GM21526 (cell line): ENCODE measurements around the gene TBC1D8.
"Not testable (repeated sequence)": the region's sequence is repeated elsewhere in the genome, so short reads cannot be mapped to it uniquely, and the experiment has no call there.

Source experiments
- ATAC-seq: cut with Tn5 transposase; IDR thresholded peaks from one replicate; pipeline ENCODE4 v1.9.1; 2021; ENCODE audit warnings: moderate library complexity; ENCODE audit not compliant: unreplicated experiment, low FRiP score

TBC1D8 gene

GRCh38 chr2:101151146-101151858 is at the start of gene TBC1D8:
Gene TBC1D8, minus strand, starts transcription at chr2:101151382. Its CDS starts 129 bp downstream, at chr2:101151253.
- peak; percentile 58 for ATAC-seq

- ATAC-seq = no peak
Measured at GRCh38 chr2:101200676-101201075, 49.5 kb upstream of the TBC1D8 start.

GRCh38 chr2:101199251-101199791 is 48.1 kb upstream of the TBC1D8 start:
- no peak for ATAC-seq

- no peak for ATAC-seq
Measured at GRCh38 chr2:101197814-101198213, 46.6 kb upstream of the TBC1D8 start.

- ATAC-seq = no peak
Measured at GRCh38 chr2:101197215-101197745, 46.1 kb upstream of the TBC1D8 start.

GRCh38 chr2:101195871-101196661 is 44.9 kb upstream of the TBC1D8 start:
- no peak for ATAC-seq

GRCh38 chr2:101193033-101193626 is 41.9 kb upstream of the TBC1D8 start:
- ATAC-seq = no peak

- ATAC-seq = no peak
Measured at GRCh38 chr2:101190747-101191516, 39.8 kb upstream of the TBC1D8 start.

- ATAC-seq = no peak
Measured at GRCh38 chr2:101188683-101189405, 37.7 kb upstream of the TBC1D8 start.

- ATAC-seq = no peak
Measured at GRCh38 chr2:101187131-101187530, 35.9 kb upstream of the TBC1D8 start.

GRCh38 chr2:101185656-101186055 is 34.5 kb upstream of the TBC1D8 start:
- ATAC-seq = no peak

GRCh38 chr2:101185085-101185484 is 33.9 kb upstream of the TBC1D8 start:
- ATAC-seq = no peak

- ATAC-seq = no peak
Measured at GRCh38 chr2:101179982-101180381, 28.8 kb upstream of the TBC1D8 start.

- no peak for ATAC-seq
Measured at GRCh38 chr2:101176803-101177202, 25.6 kb upstream of the TBC1D8 start.

- no peak for ATAC-seq
Measured at GRCh38 chr2:101175991-101176390, 24.8 kb upstream of the TBC1D8 start.

- ATAC-seq = no peak
Measured at GRCh38 chr2:101173707-101174295, 22.6 kb upstream of the TBC1D8 start.

GRCh38 chr2:101169822-101170221 is 18.6 kb upstream of the TBC1D8 start:
- ATAC-seq = not testable (repeated sequence)

GRCh38 chr2:101168706-101169105 is 17.5 kb upstream of the TBC1D8 start:
- no peak for ATAC-seq

GRCh38 chr2:101167532-101167931 is 16.4 kb upstream of the TBC1D8 start:
- ATAC-seq = not testable (repeated sequence)
